ENCODE measurements around the gene TNN.
"Not testable (repeated sequence)": the region's sequence is repeated elsewhere in the genome, so short reads cannot be mapped to it uniquely, and the experiment has no call there.

TNN gene, protein sequence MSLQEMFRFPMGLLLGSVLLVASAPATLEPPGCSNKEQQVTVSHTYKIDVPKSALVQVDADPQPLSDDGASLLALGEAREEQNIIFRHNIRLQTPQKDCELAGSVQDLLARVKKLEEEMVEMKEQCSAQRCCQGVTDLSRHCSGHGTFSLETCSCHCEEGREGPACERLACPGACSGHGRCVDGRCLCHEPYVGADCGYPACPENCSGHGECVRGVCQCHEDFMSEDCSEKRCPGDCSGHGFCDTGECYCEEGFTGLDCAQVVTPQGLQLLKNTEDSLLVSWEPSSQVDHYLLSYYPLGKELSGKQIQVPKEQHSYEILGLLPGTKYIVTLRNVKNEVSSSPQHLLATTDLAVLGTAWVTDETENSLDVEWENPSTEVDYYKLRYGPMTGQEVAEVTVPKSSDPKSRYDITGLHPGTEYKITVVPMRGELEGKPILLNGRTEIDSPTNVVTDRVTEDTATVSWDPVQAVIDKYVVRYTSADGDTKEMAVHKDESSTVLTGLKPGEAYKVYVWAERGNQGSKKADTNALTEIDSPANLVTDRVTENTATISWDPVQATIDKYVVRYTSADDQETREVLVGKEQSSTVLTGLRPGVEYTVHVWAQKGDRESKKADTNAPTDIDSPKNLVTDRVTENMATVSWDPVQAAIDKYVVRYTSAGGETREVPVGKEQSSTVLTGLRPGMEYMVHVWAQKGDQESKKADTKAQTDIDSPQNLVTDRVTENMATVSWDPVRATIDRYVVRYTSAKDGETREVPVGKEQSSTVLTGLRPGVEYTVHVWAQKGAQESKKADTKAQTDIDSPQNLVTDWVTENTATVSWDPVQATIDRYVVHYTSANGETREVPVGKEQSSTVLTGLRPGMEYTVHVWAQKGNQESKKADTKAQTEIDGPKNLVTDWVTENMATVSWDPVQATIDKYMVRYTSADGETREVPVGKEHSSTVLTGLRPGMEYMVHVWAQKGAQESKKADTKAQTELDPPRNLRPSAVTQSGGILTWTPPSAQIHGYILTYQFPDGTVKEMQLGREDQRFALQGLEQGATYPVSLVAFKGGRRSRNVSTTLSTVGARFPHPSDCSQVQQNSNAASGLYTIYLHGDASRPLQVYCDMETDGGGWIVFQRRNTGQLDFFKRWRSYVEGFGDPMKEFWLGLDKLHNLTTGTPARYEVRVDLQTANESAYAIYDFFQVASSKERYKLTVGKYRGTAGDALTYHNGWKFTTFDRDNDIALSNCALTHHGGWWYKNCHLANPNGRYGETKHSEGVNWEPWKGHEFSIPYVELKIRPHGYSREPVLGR (N-terminal part only)

DNA sequence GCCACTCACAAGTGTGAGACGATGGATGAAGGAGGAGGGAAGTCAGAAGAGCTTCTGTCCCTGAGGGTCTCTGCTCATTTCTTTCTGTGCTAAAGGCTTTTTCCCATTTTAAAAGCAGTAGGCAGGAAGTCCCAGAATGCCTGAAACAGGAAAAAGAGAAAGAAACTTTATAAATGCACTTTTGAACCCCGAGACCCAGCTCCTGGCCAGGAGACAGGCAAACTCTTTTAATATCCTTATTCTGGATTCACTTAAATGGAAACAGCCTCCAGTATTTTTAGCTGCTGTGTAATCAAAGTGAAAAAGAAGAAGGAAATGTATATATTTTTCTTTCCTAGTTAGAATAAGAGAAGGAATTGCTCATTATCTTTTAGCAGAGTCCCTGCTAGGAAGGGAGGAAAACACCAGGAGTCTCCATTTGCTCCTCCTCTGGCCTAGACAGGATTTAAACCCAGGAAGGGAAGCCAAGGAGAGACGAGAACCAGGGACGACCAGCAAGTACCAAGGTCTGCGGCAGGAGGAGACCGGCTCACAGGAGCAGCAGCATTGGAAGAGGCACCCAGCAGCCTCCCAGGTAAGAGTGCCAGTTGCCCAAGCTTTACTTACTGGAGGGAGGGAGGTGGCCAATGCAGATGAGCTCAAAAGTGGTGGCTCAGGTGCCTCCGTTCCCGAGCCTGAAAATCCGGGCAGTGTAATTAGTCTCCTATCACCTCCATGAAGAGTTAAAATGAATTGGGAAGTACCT, at the start of gene TNN:
TSS of gene TNN (plus strand) at position 472 of the 745 bp plus-strand sequence. CDS start 9,586 bp downstream, outside the sequence.
- no peaks in the 10 kb centered on the region for H3K36me3 ChIP-seq (ENCODE audit: control insufficient read depth in 1 of 2, insufficient read depth in 2 of 2, low read length in 2 of 2)
- peaks cover 5% of the 10 kb centered on the region for H3K27me3 ChIP-seq (ENCODE audit: low read depth, low read length)
- H3K9me3 ChIP-seq (ENCODE audit: control insufficient read depth in 1 of 2, low read length in 2 of 2), result no peaks in the 10 kb centered on the region
- H3K27ac ChIP-seq (ENCODE audit: low read length), result no peak within 1 kb of the TSS
- H3K4me1 ChIP-seq (ENCODE audit: control insufficient read depth in 1 of 2, insufficient read depth in 2 of 2, low read length in 2 of 2), result peaks cover 8 to 10% of the 10 kb centered on the region in 2 donors
- H3K4me3 ChIP-seq (ENCODE audit: low read depth in 1 of 2, low read length in 2 of 2), result no peak within 1 kb of the TSS

DNA sequence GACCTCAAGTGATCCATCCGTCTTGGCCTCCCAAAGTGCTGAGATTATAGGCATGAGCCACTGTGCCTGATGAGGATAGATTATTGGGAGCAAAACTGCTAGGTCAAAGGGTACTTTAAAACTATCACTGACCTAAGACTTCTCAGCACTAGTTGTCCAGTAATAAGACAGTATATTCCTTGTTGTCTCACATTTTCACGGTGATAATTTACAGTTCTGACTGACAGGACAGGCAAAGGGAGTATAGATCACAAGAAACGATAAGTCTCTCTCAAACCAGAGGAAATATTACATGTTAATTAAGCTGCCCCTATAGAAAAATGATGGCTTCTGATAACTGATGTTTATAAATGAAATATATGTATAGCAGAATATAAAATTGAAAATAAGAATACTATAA, 48.1 kb upstream of the TNN start:
- no peak overlapping the region for H3K27ac ChIP-seq (ENCODE audit: low read length)
- H3K9me3 ChIP-seq (ENCODE audit: control insufficient read depth in 1 of 2, low read length in 2 of 2), result no peaks in the 10 kb centered on the region
- H3K4me3 ChIP-seq (ENCODE audit: low read depth in 1 of 2, low read length in 2 of 2), result no peak overlapping the region
- no peaks in the 10 kb centered on the region for H3K27me3 ChIP-seq (ENCODE audit: low read depth, low read length)
- H3K36me3 ChIP-seq (ENCODE audit: control insufficient read depth in 1 of 2, insufficient read depth in 2 of 2, low read length in 2 of 2), result peaks cover 16 to 40% of the 10 kb centered on the region in 2 donors
- peaks cover 0 to 11% of the 10 kb centered on the region in 2 donors for H3K4me1 ChIP-seq (ENCODE audit: control insufficient read depth in 1 of 2, insufficient read depth in 2 of 2, low read length in 2 of 2)

DNA sequence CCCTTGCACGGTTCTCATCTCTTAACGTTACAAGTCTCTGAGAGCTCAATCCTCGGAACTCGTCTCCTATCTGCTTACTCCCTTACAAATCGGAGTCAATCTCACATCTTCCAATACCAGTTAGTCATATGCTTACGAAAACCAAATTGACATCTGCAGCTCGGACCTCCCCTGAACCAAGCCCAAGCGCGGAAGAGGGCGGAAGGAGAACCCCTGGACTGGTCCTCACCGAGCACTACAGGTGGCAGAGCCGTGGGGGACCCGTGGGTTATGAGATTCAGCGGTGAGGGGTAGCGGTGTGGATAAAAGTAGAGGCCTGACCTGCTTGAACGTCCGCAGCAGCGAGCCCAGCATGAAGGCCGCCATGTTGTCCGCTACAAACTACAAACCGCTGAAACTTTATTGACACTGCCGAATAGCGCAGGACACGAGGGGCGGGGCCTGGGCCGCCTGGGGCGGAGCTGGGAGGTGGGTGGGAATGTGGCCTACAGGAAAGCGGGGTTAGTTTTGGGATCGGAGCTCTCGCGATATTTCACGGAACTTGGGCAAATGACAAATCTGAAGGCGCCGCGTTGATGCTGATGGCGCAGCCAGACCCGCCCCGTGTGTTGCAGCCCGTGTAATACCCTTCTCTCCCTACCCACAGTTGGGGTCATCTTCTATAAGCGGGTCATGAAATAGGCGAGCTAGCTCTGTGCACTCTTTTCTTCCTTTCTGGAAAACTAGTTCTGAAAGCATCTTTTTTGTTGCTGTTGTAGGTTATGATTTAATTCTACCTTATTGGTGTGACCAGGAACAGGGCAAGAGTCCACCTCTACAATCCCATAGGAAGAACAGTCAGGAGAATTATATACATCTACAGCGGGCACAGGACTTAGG, 44.4 kb upstream of the TNN start, which contains the start of gene MRPS14:
TSS of gene MRPS14 (minus strand) at position 383 of the 879 bp plus-strand sequence. CDS start at position 366, 17 bp downstream.
- peak within 1 kb of the TSS; percentile 90 to 99 for H3K4me3 ChIP-seq (ENCODE audit: low read depth in 1 of 2, low read length in 2 of 2)
- H3K9me3 ChIP-seq (ENCODE audit: control insufficient read depth in 1 of 2, low read length in 2 of 2), result no peaks in the 10 kb centered on the region
- peaks cover 0 to 11% of the 10 kb centered on the region in 2 donors for H3K4me1 ChIP-seq (ENCODE audit: control insufficient read depth in 1 of 2, insufficient read depth in 2 of 2, low read length in 2 of 2)
- no peaks in the 10 kb centered on the region for H3K27me3 ChIP-seq (ENCODE audit: low read depth, low read length)
- H3K27ac ChIP-seq (ENCODE audit: low read length), result peak within 1 kb of the TSS; percentile 87
- H3K36me3 ChIP-seq (ENCODE audit: control insufficient read depth in 1 of 2, insufficient read depth in 2 of 2, low read length in 2 of 2), result peaks cover 2 to 3% of the 10 kb centered on the region in 2 donors

DNA sequence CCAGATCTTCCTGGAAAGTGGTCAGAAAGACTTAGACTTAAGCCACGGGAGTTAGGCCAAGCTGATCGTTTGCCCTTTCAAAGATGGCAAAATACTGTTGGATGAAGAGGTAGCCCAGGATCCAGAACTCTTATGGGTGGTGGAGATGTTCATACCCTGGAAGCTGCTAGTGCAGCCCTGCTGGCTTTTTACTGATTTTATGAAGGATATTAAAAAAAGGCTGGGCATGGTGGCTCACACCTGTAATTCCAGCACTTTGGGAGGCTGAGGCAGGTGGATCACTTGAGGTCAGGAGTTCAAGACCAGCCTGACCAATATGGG, 43.8 kb upstream of the TNN start:
- peaks cover 0 to 11% of the 10 kb centered on the region in 2 donors for H3K4me1 ChIP-seq (ENCODE audit: control insufficient read depth in 1 of 2, insufficient read depth in 2 of 2, low read length in 2 of 2)
- peak overlapping the region; percentile 87 for H3K27ac ChIP-seq (ENCODE audit: low read length)
- not testable (repeated sequence) for H3K9me3 ChIP-seq (ENCODE audit: control insufficient read depth in 1 of 2, low read length in 2 of 2); H3K27me3 ChIP-seq (ENCODE audit: low read depth, low read length); H3K36me3 ChIP-seq (ENCODE audit: control insufficient read depth in 1 of 2, insufficient read depth in 2 of 2, low read length in 2 of 2)
- H3K4me3 ChIP-seq (ENCODE audit: low read depth in 1 of 2, low read length in 2 of 2), result peak overlapping the region; percentile 90 to 99

DNA sequence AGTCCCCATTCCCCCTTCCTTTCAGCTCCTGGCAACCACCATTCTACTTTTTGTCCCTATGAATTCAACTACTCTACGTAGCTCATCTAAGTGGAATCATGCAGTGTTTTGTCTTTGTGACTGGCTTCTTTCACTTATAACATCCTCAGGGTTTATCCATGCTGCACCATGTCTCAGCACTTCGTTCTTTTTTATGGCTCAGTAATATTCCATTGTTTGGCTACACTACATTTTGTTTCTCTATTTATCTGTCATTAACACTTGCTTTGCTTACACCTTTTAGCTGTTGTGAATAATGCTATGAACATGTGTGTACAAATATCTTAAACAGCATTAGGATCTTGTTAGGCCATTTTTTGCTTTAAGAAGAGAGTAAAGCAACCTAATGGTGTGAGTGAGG, 42.9 kb upstream of the TNN start:
- peaks cover 0 to 11% of the 10 kb centered on the region in 2 donors for H3K4me1 ChIP-seq (ENCODE audit: control insufficient read depth in 1 of 2, insufficient read depth in 2 of 2, low read length in 2 of 2)
- no peak overlapping the region for H3K27ac ChIP-seq (ENCODE audit: low read length)
- no peaks in the 10 kb centered on the region for H3K27me3 ChIP-seq (ENCODE audit: low read depth, low read length)
- no peaks in the 10 kb centered on the region for H3K9me3 ChIP-seq (ENCODE audit: control insufficient read depth in 1 of 2, low read length in 2 of 2)
- H3K36me3 ChIP-seq (ENCODE audit: control insufficient read depth in 1 of 2, insufficient read depth in 2 of 2, low read length in 2 of 2), result no peaks in the 10 kb centered on the region
- H3K4me3 ChIP-seq (ENCODE audit: low read depth in 1 of 2, low read length in 2 of 2), result no peak overlapping the region

DNA sequence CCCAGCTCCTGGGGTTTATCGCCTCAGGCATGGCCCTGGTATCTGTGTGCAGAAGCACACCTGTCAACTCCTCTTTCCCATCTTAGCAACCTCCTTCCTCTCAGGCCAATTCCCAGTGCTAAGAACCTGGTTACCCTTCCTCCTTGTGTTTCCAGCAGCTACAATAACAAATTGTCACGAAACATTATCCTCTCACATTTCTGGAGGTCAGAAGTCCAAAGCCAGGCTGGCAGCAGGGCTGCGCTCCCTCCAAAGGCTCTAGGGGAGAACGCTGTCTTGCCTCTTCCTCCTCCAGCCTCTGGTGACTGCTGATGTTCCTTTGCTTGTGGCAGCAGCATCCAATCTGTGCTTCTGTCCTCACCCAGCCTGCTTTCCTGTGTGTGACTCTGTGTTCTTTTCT, 33.7 kb upstream of the TNN start:
- no peak overlapping the region for H3K27ac ChIP-seq (ENCODE audit: low read length)
- no peaks in the 10 kb centered on the region for H3K9me3 ChIP-seq (ENCODE audit: control insufficient read depth in 1 of 2, low read length in 2 of 2)
- no peak overlapping the region for H3K4me3 ChIP-seq (ENCODE audit: low read depth in 1 of 2, low read length in 2 of 2)
- H3K36me3 ChIP-seq (ENCODE audit: control insufficient read depth in 1 of 2, insufficient read depth in 2 of 2, low read length in 2 of 2), result no peaks in the 10 kb centered on the region
- no peaks in the 10 kb centered on the region for H3K4me1 ChIP-seq (ENCODE audit: control insufficient read depth in 1 of 2, insufficient read depth in 2 of 2, low read length in 2 of 2)
- H3K27me3 ChIP-seq (ENCODE audit: low read depth, low read length), result no peaks in the 10 kb centered on the region

DNA sequence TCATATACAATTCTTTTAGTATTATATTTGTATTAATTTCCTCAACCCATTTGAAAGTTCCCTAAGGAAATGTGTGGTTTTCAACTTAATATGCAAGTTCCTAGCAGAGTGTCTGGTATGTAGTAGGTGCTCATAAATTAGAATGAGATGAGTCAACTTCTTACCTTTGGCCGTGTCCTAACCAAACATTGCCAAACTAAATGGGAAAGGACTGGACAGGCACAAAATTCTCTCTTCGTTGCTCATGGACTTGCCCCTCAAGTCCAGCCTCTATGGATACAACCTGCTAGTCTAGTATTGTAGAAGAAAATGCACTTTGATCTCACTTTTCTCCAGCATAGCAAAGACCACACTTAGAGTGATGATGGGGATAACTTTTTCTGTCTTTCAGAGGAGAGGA, 32.9 kb upstream of the TNN start:
- no peak overlapping the region for H3K27ac ChIP-seq (ENCODE audit: low read length)
- H3K9me3 ChIP-seq (ENCODE audit: control insufficient read depth in 1 of 2, low read length in 2 of 2), result no peaks in the 10 kb centered on the region
- no peak overlapping the region for H3K4me3 ChIP-seq (ENCODE audit: low read depth in 1 of 2, low read length in 2 of 2)
- H3K27me3 ChIP-seq (ENCODE audit: low read depth, low read length), result no peaks in the 10 kb centered on the region
- no peaks in the 10 kb centered on the region for H3K4me1 ChIP-seq (ENCODE audit: control insufficient read depth in 1 of 2, insufficient read depth in 2 of 2, low read length in 2 of 2)
- no peaks in the 10 kb centered on the region for H3K36me3 ChIP-seq (ENCODE audit: control insufficient read depth in 1 of 2, insufficient read depth in 2 of 2, low read length in 2 of 2)

DNA sequence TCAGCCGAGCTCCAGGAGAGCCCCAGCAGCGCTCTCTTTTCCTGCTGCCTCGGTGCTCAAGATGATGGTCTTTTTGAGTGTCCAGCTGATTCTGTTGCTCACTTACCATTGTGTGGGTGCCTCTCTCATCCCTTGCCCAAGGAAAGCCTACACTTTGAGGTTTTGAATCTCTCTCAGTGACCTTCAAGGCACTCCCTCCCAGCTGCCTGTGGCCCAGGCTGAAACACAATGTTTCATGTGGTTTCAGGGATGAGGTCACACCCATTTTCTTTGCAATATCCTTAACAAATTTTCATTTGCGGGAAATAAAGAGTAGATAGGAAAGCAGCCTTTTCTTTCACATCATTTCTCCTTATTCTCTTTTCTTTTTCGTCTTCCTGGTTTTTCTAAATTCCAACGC, 31.8 kb upstream of the TNN start:
- no peaks in the 10 kb centered on the region for H3K4me1 ChIP-seq (ENCODE audit: control insufficient read depth in 1 of 2, insufficient read depth in 2 of 2, low read length in 2 of 2)

DNA sequence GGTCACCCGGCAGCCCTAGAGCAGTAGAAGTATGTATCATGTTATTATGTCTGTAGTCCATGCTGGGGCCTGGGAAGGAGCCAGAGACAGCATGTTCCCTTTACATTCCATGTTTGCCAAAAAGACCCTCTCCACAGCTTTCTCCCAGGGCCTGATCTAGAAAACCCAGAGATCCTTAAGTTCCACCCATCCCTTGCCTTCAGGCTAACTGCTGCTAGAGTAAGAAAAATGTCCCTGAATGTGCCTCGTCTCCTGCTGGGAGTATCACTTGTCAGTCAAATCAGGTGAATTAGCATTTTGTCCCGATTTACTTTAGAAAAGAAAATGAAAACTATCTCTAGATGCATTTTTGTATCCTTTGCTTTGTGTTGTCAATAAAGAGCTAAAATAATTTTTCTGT, 31.2 kb upstream of the TNN start:
- Histone ChIP-seq H3K9me3 (ENCODE audit: control insufficient read depth in 1 of 2, low read length in 2 of 2) (no peaks in the 10 kb centered on the region), H3K36me3 (ENCODE audit: control insufficient read depth in 1 of 2, insufficient read depth in 2 of 2, low read length in 2 of 2) (no peaks in the 10 kb centered on the region), H3K4me3 (ENCODE audit: low read depth in 1 of 2, low read length in 2 of 2) (no peak overlapping the region), H3K27me3 (ENCODE audit: low read depth, low read length) (no peaks in the 10 kb centered on the region), H3K4me1 (ENCODE audit: control insufficient read depth in 1 of 2, insufficient read depth in 2 of 2, low read length in 2 of 2) (no peaks in the 10 kb centered on the region), H3K27ac (ENCODE audit: low read length) (no peak overlapping the region)

More for the DNA sequence above, 31.8 kb upstream of the TNN start:
- Histone ChIP-seq H3K36me3 (ENCODE audit: control insufficient read depth in 1 of 2, insufficient read depth in 2 of 2, low read length in 2 of 2) (no peaks in the 10 kb centered on the region), H3K27ac (ENCODE audit: low read length) (no peak overlapping the region), H3K27me3 (ENCODE audit: low read depth, low read length) (no peaks in the 10 kb centered on the region), H3K9me3 (ENCODE audit: control insufficient read depth in 1 of 2, low read length in 2 of 2) (no peaks in the 10 kb centered on the region), H3K4me3 (ENCODE audit: low read depth in 1 of 2, low read length in 2 of 2) (no peak overlapping the region)

DNA sequence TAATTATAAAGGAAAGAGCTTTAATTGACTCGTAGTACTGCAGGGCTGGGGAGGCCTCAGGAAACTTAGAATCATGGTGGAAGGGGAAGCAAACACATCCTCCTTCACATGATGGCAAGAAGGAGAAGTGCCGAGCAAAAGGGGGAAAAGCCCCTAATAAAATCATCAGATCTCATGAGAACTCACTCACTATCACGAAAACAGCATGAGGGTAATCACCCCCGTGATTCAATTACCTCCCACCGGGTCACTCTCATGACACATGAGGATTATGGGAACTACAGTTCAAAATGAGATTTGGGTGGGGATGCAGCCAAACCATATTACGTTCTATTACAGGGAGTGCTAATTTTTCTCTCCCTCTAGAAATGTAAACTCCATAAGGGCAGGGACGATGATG, 30.2 kb upstream of the TNN start:
- Histone ChIP-seq H3K36me3 (ENCODE audit: control insufficient read depth in 1 of 2, insufficient read depth in 2 of 2, low read length in 2 of 2) (no peaks in the 10 kb centered on the region), H3K4me3 (ENCODE audit: low read depth in 1 of 2, low read length in 2 of 2) (no peak overlapping the region), H3K4me1 (ENCODE audit: control insufficient read depth in 1 of 2, insufficient read depth in 2 of 2, low read length in 2 of 2) (no peaks in the 10 kb centered on the region), H3K27me3 (ENCODE audit: low read depth, low read length) (no peaks in the 10 kb centered on the region), H3K9me3 (ENCODE audit: control insufficient read depth in 1 of 2, low read length in 2 of 2) (no peaks in the 10 kb centered on the region), H3K27ac (ENCODE audit: low read length) (no peak overlapping the region)

Data from muscle layer of duodenum (tissue), 2 donors.